ENCODE measurements around the gene MTO1. TPM values are rescaled to one million over a fixed set of nuclear protein-coding genes. Genes with fewer than 3 reads are reported as not detected.

The MTO1 gene
- total RNA-seq (2022) (31.6 and 35.6 TPM in 2 replicates), Bru-seq, nascent RNA (percentile 70 among the genes with signal in this experiment), BruChase-seq, experiment 1, labeled RNA remaining after a 6-hour chase (percentile 67 among the genes with signal in this experiment), BruChase-seq, experiment 2, labeled RNA remaining after a 2-hour chase (percentile 62 among the genes with signal in this experiment)
- long read RNA-seq, full-length matches to known transcripts, result 22 of 40 reads
- long read RNA-seq, partial matches to known transcripts, result 1 of 40 reads
- long read RNA-seq, other reads (novel, unspliced or antisense), result 17 of 40 reads

- no peak for TF ChIP-seq CTCF (IDR thresholded peaks at IDR 0.05; ENCODE audit: unreplicated experiment)
- intact Hi-C loops (cut with micrococcal nuclease; ENCODE audit: unreplicated experiment), result loop anchor here (5.0 kb wide), 1 partner anchor 146 kb away; no protein-coding TSS in a partner anchor
- CTCF ChIA-PET, result interaction anchor here (0.6 to 1.4 kb wide), 7 partner anchors 10 to 1519 kb away, joined by 3 to 5 read pairs (median 4); no protein-coding TSS in a partner anchor
- Mint-ChIP-seq H3K27ac (ENCODE audit: unreplicated experiment) (peak within 1 kb of the TSS; percentile 97), H3K4me3 (ENCODE audit: low read depth, unreplicated experiment) (peak within 1 kb of the TSS; percentile 92), H3K4me1 (ENCODE audit: low read depth, unreplicated experiment) (no peaks in the 10 kb centered on the region), H3K27me3 (ENCODE audit: unreplicated experiment) (no peaks in the 10 kb centered on the region), H3K9me3 (ENCODE audit: low read depth, unreplicated experiment) (no peaks in the 10 kb centered on the region), H3K36me3 (ENCODE audit: insufficient read depth, unreplicated experiment) (peaks cover 41% of the 10 kb centered on the region)
- DNase-seq, result peak; percentile 77
- BruUV-seq (replicated peaks), result TSS peak; percentile 77
Measured at GRCh38 chr6:73461537-73462350, at the start of gene MTO1. Gene MTO1, plus strand, starts transcription at chr6:73461737. Its CDS starts 118 bp downstream, at chr6:73461855.

- no peak for TF ChIP-seq CTCF (IDR thresholded peaks at IDR 0.05; ENCODE audit: unreplicated experiment)
- peaks cover 26% of the 10 kb centered on the region for H3K36me3 Mint-ChIP-seq (ENCODE audit: insufficient read depth, unreplicated experiment)
- H3K4me3 Mint-ChIP-seq (ENCODE audit: low read depth, unreplicated experiment), result no peak overlapping the region
- no peak overlapping the region for H3K27ac Mint-ChIP-seq (ENCODE audit: unreplicated experiment)
- no peaks in the 10 kb centered on the region for H3K9me3 Mint-ChIP-seq (ENCODE audit: low read depth, unreplicated experiment)
- H3K27me3 Mint-ChIP-seq (ENCODE audit: unreplicated experiment), result no peaks in the 10 kb centered on the region
- H3K4me1 Mint-ChIP-seq (ENCODE audit: low read depth, unreplicated experiment), result no peaks in the 10 kb centered on the region
- DNase-seq, result no peak
- CTCF ChIA-PET, result no interaction called here
- no TSS peak for BruUV-seq (replicated peaks)
- intact Hi-C loops (cut with micrococcal nuclease; ENCODE audit: unreplicated experiment), result no loop called here
Measured at GRCh38 chr6:73413102-73413501, 48.4 kb upstream of the MTO1 start.

GRCh38 chr6:73418081-73418741 is 43.3 kb upstream of the MTO1 start:
- Mint-ChIP-seq H3K27ac (ENCODE audit: unreplicated experiment) (peak overlapping the region; percentile 31), H3K27me3 (ENCODE audit: unreplicated experiment) (no peaks in the 10 kb centered on the region), H3K4me1 (ENCODE audit: low read depth, unreplicated experiment) (no peaks in the 10 kb centered on the region), H3K4me3 (ENCODE audit: low read depth, unreplicated experiment) (no peak overlapping the region), H3K36me3 (ENCODE audit: insufficient read depth, unreplicated experiment) (peaks cover 42% of the 10 kb centered on the region), H3K9me3 (ENCODE audit: low read depth, unreplicated experiment) (no peaks in the 10 kb centered on the region)
- CTCF ChIA-PET, result no interaction called here
- TF ChIP-seq CTCF (IDR thresholded peaks at IDR 0.05; ENCODE audit: unreplicated experiment), result no peak
- intact Hi-C loops (cut with micrococcal nuclease; ENCODE audit: unreplicated experiment), result no loop called here
- no TSS peak for BruUV-seq (replicated peaks)
- no peak for DNase-seq

- BruUV-seq (replicated peaks), result no TSS peak
- Mint-ChIP-seq H3K9me3 (ENCODE audit: low read depth, unreplicated experiment) (no peaks in the 10 kb centered on the region), H3K27ac (ENCODE audit: unreplicated experiment) (no peak overlapping the region), H3K27me3 (ENCODE audit: unreplicated experiment) (no peaks in the 10 kb centered on the region), H3K36me3 (ENCODE audit: insufficient read depth, unreplicated experiment) (peaks cover 54% of the 10 kb centered on the region), H3K4me3 (ENCODE audit: low read depth, unreplicated experiment) (no peak overlapping the region), H3K4me1 (ENCODE audit: low read depth, unreplicated experiment) (no peaks in the 10 kb centered on the region)
- CTCF ChIA-PET, result no interaction called here
- TF ChIP-seq CTCF (IDR thresholded peaks at IDR 0.05; ENCODE audit: unreplicated experiment), result no peak
- intact Hi-C loops (cut with micrococcal nuclease; ENCODE audit: unreplicated experiment), result no loop called here
- DNase-seq, result no peak
Measured at GRCh38 chr6:73421534-73421933, 40.0 kb upstream of the MTO1 start.
